Nephron (organoid): ENCODE results near the gene MRPL40.

Experiments used
- H3K27ac Mint-ChIP-seq, 3 experiments: 2 replicates each; pipeline ENCODE4 v1.8.0; 2020; ENCODE audit warnings: mixed read lengths in 3 of 3, mild to moderate bottlenecking in 2 of 3, moderate library complexity in 1 of 3
- H3K27me3 Mint-ChIP-seq: 2 replicates; pipeline ENCODE4 v1.8.0; 2021; ENCODE audit warnings: low read depth, mild to moderate bottlenecking, moderate library complexity, mixed read lengths
- H3K36me3 Mint-ChIP-seq: 2 replicates; pipeline ENCODE4 v1.8.0; 2020; ENCODE audit warnings: low read depth, mixed read lengths
- H3K4me1 Mint-ChIP-seq: 2 replicates; pipeline ENCODE4 v1.8.0; 2020; ENCODE audit warnings: mixed read lengths
- H3K4me3 Mint-ChIP-seq, 3 experiments: 2 replicates each; pipeline ENCODE4 v1.8.0; 2020; ENCODE audit warnings: mild to moderate bottlenecking in 3 of 3, mixed read lengths in 3 of 3, moderate library complexity in 2 of 3
- H3K9me3 Mint-ChIP-seq: 2 replicates; pipeline ENCODE4 v1.8.0; 2020; ENCODE audit warnings: mixed read lengths
- TF ChIP-seq, protein P1 (sequence below), 3 experiments: fragments of 200-600 bp; sonication (generic); IDR thresholded peaks; one replicate each; pipeline ENCODE4 v1.5.0; 2021; ENCODE audit warnings: antibody characterized with exemption in 3 of 3; ENCODE audit not compliant: unreplicated experiment in 3 of 3

Gene MRPL40

DNA sequence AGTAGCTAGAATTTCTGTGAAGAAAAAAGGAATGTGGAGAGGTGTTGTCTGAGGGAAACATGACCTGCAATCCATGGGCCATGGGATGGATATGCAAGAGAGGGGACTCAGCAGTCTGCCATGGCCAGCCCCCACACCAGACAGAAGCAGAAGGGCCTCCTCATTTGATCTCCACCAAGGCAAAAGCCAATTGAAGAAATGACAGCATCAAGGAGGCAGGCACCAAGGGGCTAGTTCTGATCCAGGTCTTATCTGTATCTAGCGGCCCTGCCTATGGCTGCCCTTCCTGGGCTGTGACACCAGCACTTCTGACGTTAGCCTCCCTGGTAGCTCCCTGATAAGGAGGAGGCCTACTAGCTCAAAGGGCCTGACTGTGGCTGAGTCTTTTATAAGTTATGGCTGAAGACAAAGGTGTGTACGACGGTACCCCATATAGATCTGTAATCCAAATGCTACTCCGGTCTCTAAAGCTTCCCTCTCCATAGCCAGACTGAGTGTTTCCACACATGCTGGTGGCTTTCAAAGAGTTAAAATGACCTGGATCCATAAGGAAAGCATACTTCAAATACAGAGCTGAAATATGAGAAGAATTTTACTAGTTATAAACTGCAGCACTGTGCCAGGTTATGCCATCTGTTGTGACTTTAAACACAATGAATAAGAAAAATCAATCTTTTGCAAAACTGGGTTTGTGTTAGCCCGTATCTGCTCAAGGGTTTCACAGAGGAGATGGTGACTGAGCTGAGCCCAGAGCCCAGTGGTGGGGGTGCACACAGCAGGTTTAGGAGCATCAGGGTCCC, 35.2 kb upstream of the MRPL40 start:
- no peaks in the 10 kb centered on the region for H3K9me3 Mint-ChIP-seq
- TF ChIP-seq, protein P1, sequence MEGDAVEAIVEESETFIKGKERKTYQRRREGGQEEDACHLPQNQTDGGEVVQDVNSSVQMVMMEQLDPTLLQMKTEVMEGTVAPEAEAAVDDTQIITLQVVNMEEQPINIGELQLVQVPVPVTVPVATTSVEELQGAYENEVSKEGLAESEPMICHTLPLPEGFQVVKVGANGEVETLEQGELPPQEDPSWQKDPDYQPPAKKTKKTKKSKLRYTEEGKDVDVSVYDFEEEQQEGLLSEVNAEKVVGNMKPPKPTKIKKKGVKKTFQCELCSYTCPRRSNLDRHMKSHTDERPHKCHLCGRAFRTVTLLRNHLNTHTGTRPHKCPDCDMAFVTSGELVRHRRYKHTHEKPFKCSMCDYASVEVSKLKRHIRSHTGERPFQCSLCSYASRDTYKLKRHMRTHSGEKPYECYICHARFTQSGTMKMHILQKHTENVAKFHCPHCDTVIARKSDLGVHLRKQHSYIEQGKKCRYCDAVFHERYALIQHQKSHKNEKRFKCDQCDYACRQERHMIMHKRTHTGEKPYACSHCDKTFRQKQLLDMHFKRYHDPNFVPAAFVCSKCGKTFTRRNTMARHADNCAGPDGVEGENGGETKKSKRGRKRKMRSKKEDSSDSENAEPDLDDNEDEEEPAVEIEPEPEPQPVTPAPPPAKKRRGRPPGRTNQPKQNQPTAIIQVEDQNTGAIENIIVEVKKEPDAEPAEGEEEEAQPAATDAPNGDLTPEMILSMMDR (IDR thresholded peaks at IDR 0.05; ENCODE audit: unreplicated experiment in 3 of 3), result no peak
- H3K27me3 Mint-ChIP-seq, result no peaks in the 10 kb centered on the region
- H3K27ac Mint-ChIP-seq, result no peak overlapping the region
- no peak overlapping the region for H3K4me3 Mint-ChIP-seq
- no peaks in the 10 kb centered on the region for H3K4me1 Mint-ChIP-seq
- H3K36me3 Mint-ChIP-seq, result peaks cover 48% of the 10 kb centered on the region

DNA sequence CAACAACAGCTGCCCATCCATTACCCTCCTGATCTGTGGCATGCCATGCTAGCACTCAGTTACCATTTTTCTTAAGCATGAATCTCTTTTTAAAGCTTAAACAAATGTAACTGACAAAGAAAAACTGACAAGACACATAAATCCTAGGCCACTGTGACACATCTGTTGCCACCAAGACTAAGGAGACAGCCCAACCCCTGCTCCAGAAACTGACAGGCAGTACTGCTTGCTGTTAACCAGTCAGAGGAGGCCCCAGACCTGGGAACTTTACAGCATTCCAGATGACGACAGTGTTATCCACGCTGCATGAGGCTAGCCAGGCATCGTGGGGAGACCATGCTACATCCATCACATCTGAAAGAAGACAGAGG, 34.6 kb upstream of the MRPL40 start:
- H3K27ac Mint-ChIP-seq, result no peak overlapping the region

DNA sequence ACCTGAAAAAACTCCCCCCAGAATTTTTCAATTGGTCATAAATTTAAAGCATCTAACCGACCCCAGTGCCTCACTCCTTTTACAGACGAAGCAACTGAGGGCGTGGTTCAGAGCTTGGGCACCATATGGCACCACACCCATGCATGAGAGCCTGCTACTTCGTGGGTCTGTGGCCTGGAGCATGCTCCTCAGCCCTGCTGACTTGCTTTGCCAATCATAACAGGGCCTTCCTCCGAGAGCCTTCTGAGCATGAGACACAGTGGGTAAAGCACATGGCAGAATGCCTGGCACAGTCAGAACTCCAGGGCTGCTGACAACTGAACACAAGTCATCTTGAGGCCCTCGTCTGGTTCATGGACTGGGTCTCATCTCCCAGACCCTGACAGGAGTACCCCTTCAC, 34.1 kb upstream of the MRPL40 start:
- Mint-ChIP-seq H3K4me3 (no peak overlapping the region), H3K4me1 (no peaks in the 10 kb centered on the region), H3K36me3 (peaks cover 44% of the 10 kb centered on the region), H3K27me3 (no peaks in the 10 kb centered on the region), H3K9me3 (no peaks in the 10 kb centered on the region), H3K27ac (no peak overlapping the region)
- TF ChIP-seq, protein P1 (IDR thresholded peaks at IDR 0.05; ENCODE audit: unreplicated experiment in 3 of 3), result no peak

More for the DNA sequence above, 34.6 kb upstream of the MRPL40 start:
- no peaks in the 10 kb centered on the region for H3K27me3 Mint-ChIP-seq
- no peak overlapping the region for H3K4me3 Mint-ChIP-seq
- H3K9me3 Mint-ChIP-seq, result no peaks in the 10 kb centered on the region
- TF ChIP-seq, protein P1 (IDR thresholded peaks at IDR 0.05; ENCODE audit: unreplicated experiment in 3 of 3), result no peak
- H3K36me3 Mint-ChIP-seq, result peaks cover 46% of the 10 kb centered on the region
- H3K4me1 Mint-ChIP-seq, result no peaks in the 10 kb centered on the region

DNA sequence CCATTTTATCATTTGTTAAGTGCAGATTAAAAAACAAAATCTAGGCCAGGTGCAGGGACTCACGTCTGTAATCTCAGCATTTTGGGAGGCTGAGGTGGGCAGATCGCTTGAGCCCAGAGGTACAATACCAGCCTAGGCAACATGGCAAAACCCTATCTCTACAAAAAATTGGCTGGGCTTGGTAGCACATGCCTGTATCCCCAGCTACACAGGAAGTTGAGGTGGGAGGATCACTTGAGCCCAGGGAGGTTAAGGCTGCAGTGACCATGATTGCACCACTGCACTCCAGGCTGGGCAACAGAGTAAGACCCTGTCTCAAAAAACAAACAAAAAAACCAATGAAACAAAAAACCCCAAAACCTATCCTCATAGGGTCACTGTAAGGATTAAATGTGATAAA, 33.7 kb upstream of the MRPL40 start:
- Mint-ChIP-seq H3K36me3 (peaks cover 42% of the 10 kb centered on the region), H3K27me3 (no peaks in the 10 kb centered on the region), H3K4me1 (no peaks in the 10 kb centered on the region), H3K27ac (no peak overlapping the region), H3K4me3 (no peak overlapping the region), H3K9me3 (no peaks in the 10 kb centered on the region)
- TF ChIP-seq, protein P1 (IDR thresholded peaks at IDR 0.05; ENCODE audit: unreplicated experiment in 3 of 3), result no peak

DNA sequence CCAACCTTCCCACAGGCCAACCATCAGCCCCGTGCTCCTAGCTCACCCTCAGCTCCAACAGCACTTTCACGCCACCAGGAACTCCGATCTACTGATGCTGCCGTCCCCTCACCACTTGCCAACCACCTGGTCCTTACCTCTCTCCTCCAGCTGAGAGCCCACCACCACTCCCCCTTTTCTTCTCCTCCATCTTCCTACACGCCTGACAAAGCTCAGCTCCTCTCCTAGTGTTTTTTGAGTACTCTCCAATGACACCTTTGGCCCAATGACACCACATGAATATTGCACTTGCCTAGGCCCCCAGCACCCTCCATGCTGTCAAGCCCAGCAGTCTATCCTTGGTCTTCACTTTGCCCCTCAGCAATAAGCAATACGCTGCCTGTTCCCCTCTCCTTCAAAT, 31.5 kb upstream of the MRPL40 start:
- TF ChIP-seq, protein P1 (IDR thresholded peaks at IDR 0.05; ENCODE audit: unreplicated experiment in 3 of 3), result no peak
- H3K27me3 Mint-ChIP-seq, result no peaks in the 10 kb centered on the region
- peaks cover 45% of the 10 kb centered on the region for H3K36me3 Mint-ChIP-seq
- no peaks in the 10 kb centered on the region for H3K4me1 Mint-ChIP-seq
- H3K27ac Mint-ChIP-seq, result no peak overlapping the region
- H3K4me3 Mint-ChIP-seq, result no peak overlapping the region
- no peaks in the 10 kb centered on the region for H3K9me3 Mint-ChIP-seq

DNA sequence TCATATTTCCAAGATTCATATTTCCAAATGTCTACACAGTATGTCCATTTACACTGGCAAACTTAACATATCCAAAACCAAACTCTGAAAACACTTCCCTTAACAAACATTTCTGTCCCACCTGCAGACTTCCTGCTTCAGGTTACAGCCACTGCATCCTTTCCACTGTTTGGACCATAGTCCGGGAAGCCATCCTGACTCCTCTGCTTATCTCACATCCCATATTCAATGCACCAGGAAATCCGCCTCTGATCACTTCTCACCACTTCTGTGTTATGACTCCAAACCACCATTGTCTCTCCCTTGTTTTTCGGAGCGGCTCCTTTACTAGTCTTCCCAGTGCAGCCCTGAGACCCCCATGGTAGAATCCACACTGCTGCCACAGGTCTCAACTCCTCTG, 30.9 kb upstream of the MRPL40 start:
- TF ChIP-seq, protein P1 (IDR thresholded peaks at IDR 0.05; ENCODE audit: unreplicated experiment in 3 of 3), result no peak
- H3K4me3 Mint-ChIP-seq, result no peak overlapping the region
- no peaks in the 10 kb centered on the region for H3K9me3 Mint-ChIP-seq
- no peaks in the 10 kb centered on the region for H3K27me3 Mint-ChIP-seq
- peaks cover 49% of the 10 kb centered on the region for H3K36me3 Mint-ChIP-seq
- H3K4me1 Mint-ChIP-seq, result no peaks in the 10 kb centered on the region
- H3K27ac Mint-ChIP-seq, result no peak overlapping the region
